NCI-H1417 treated with DMSO at 0.1 percent for 48 hours (cell line): ENCODE data around the gene OR52B4.
"Not testable (repeated sequence)": the region's sequence is repeated elsewhere in the genome, so short reads cannot be mapped to it uniquely, and the experiment has no call there.

ENCODE experiments used
- DNase-seq: peaks from one replicate; lab custom pipeline; 2025; lab: John Stamatoyannopoulos, UW

Gene OR52B4

GRCh38 chr11:4368286-4368685 is at the start of gene OR52B4:
TSS of gene OR52B4 (minus strand) at chr11:4368386. CDS start at chr11:4368295, 91 bp downstream.
- no peak for DNase-seq

GRCh38 chr11:4416816-4417215 is 48.6 kb upstream of the OR52B4 start:
- no peak for DNase-seq

GRCh38 chr11:4416306-4416705 is 48.1 kb upstream of the OR52B4 start:
- DNase-seq, result no peak

GRCh38 chr11:4406206-4406605 is 38.0 kb upstream of the OR52B4 start:
- not testable (repeated sequence) for DNase-seq

GRCh38 chr11:4393858-4394223 is 25.7 kb upstream of the OR52B4 start:
- DNase-seq, result no peak

- peak; percentile 8 for DNase-seq
These were observed 25.1 kb upstream of the OR52B4 start, which contains the start of gene TRIM21 for GRCh38 chr11:4393209-4393857. TSS of gene TRIM21 (minus strand) at chr11:4393702. CDS start at chr11:4390409, 3,293 bp downstream.

GRCh38 chr11:4388221-4388620 is 20.0 kb upstream of the OR52B4 start:
- no peak for DNase-seq

- no peak for DNase-seq
These were observed 18.0 kb upstream of the OR52B4 start for GRCh38 chr11:4385978-4386740.

- no peak for DNase-seq
These were observed 13.7 kb upstream of the OR52B4 start for GRCh38 chr11:4381901-4382300.

GRCh38 chr11:4375431-4376140 is 7.4 kb upstream of the OR52B4 start:
- no peak for DNase-seq

GRCh38 chr11:4370166-4370565 is 2.0 kb upstream of the OR52B4 start:
- no peak for DNase-seq

- DNase-seq, result not testable (repeated sequence)
These were observed 20.0 kb downstream of the OR52B4 start for GRCh38 chr11:4348142-4348541.

- DNase-seq, result not testable (repeated sequence)
These were observed 22.8 kb downstream of the OR52B4 start for GRCh38 chr11:4345366-4345765.

GRCh38 chr11:4334356-4334755 is 33.8 kb downstream of the OR52B4 start:
- DNase-seq, result not testable (repeated sequence)
